ENCODE measurements around the gene FAM111A. TPM values are rescaled to one million over a fixed set of nuclear protein-coding genes. Genes with fewer than 3 reads are reported as not detected.

The FAM111A gene
- total and polyA plus RNA-seq, 2 donors (not counting 3 experiments of a cell fraction or from before 2014, with no cell fraction given): 20.1 to 57.4 TPM

GRCh38 chr11:59112494-59112893, 30.2 kb upstream of the FAM111A start:
- Histone ChIP-seq H3K4me1 (ENCODE audit: control insufficient read depth, extremely low read depth, insufficient read depth, low read length) (peaks cover 8% of the 10 kb centered on the region), H3K27me3 (ENCODE audit: control insufficient read depth in 2 of 2, insufficient read depth in 2 of 2, low read length in 2 of 2) (no peaks in the 10 kb centered on the region), H3K79me2 (ENCODE audit: control insufficient read depth, insufficient read depth, low read length) (peaks cover 7% of the 10 kb centered on the region), H3K9ac (replicated peaks; ENCODE audit: extremely low read depth, insufficient read depth, low read length) (no peak overlapping the region), H3K4me2 (ENCODE audit: insufficient read depth, low read length) (no peak overlapping the region), H2AFZ (ENCODE audit: low read depth, low read length) (no peak overlapping the region), H3K27ac (ENCODE audit: insufficient read depth, low read depth, low read length) (no peak overlapping the region), H4K20me1 (replicated peaks; ENCODE audit: control insufficient read depth, extremely low read depth, insufficient read depth, low read length) (no peaks in the 10 kb centered on the region), H3K9me1 (replicated peaks; ENCODE audit: control insufficient read depth, extremely low read depth, insufficient read depth, low read length) (no peaks in the 10 kb centered on the region), H3K4me3 (replicated peaks in 1 of 3; ENCODE audit: insufficient read depth in 1 of 3, low read depth in 1 of 3, low read length in 3 of 3) (no peak overlapping the region), H3K36me3 (ENCODE audit: control insufficient read depth in 2 of 2, extremely low read depth in 1 of 2, insufficient read depth in 2 of 2, low read length in 2 of 2) (no peaks in the 10 kb centered on the region), H3K9me3 (replicated peaks; ENCODE audit: control insufficient read depth, insufficient read depth, low read length) (no peaks in the 10 kb centered on the region)
- dilution Hi-C loops (cut with MboI; ENCODE audit: extremely low pct_ligation_motif_present, low sequenced_read_pairs) (no loop called here), intact Hi-C loops (cut with micrococcal nuclease) (no loop called here)
- no TSS peak for BruUV-seq (replicated peaks)
- ChIA-PET POLR2A (no interaction called here), CTCF (no interaction called here)
- FAIRE-seq (no peak), DNase-seq (ENCODE audit: low read depth, low spot score) (no peak)
- TF ChIP-seq GATA2 (IDR thresholded peaks at IDR 0.05; ENCODE audit: insufficient read depth, insufficient read length, low read depth, low read length) (no peak), JUN (IDR thresholded peaks at IDR 0.05; ENCODE audit: borderline replicate concordance, insufficient read depth, insufficient read length, low read depth) (no peak), CTCF (IDR thresholded peaks at IDR 0.05; ENCODE audit: extremely low read depth in 1 of 2, insufficient read depth in 1 of 2, low read depth in 1 of 2, low read length in 2 of 2) (no peak), MYC (IDR thresholded peaks at IDR 0.05; ENCODE audit: low read depth, low read length) (no peak), POLR2A (IDR thresholded peaks at IDR 0.05; ENCODE audit: low read depth, low read length) (no peak), EZH2 (IDR thresholded peaks at IDR 0.05; ENCODE audit: borderline replicate concordance, low read depth, low read length, severe bottlenecking) (no peak), FOS (IDR thresholded peaks at IDR 0.05; ENCODE audit: borderline replicate concordance, insufficient read depth, low read length) (no peak), POLR2AphosphoS5 (IDR thresholded peaks at IDR 0.05; ENCODE audit: insufficient read depth, low read depth, low read length) (no peak)
- TF ChIP-seq, protein P1, sequence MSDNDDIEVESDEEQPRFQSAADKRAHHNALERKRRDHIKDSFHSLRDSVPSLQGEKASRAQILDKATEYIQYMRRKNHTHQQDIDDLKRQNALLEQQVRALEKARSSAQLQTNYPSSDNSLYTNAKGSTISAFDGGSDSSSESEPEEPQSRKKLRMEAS (IDR thresholded peaks at IDR 0.05; ENCODE audit: insufficient read depth, insufficient read length): no peak

All from endothelial cell of umbilical vein (primary cell).